ENCODE results near the gene HOXC9.

DNA sequence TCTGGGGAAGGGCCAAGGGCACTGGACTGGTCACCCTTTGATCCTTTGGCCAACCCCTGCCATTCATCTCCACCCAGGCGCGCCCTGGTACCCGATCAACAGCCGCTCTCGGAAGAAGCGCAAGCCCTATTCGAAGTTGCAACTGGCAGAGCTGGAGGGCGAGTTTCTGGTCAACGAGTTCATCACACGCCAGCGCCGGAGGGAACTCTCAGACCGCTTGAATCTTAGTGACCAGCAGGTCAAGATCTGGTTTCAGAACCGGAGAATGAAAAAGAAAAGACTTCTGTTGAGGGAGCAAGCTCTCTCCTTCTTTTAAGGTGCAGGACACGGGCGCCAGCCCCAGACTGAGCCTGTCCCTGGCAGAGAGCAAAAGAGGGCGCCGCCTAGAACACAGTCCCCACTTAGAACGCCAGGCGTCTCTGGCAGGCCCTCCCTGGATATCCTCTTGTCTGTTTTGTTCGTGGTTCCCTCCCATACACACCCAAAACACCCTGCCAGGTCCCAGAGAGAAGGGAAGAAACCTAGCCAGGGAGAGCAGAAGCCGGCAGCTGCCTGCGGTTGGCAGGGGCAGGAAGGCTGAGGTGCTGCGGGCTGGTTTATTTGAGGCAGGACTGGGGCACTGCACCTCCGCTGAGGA lies 43.6 kb upstream of the HOXC9 start:
- TF ChIP-seq, protein P1, sequence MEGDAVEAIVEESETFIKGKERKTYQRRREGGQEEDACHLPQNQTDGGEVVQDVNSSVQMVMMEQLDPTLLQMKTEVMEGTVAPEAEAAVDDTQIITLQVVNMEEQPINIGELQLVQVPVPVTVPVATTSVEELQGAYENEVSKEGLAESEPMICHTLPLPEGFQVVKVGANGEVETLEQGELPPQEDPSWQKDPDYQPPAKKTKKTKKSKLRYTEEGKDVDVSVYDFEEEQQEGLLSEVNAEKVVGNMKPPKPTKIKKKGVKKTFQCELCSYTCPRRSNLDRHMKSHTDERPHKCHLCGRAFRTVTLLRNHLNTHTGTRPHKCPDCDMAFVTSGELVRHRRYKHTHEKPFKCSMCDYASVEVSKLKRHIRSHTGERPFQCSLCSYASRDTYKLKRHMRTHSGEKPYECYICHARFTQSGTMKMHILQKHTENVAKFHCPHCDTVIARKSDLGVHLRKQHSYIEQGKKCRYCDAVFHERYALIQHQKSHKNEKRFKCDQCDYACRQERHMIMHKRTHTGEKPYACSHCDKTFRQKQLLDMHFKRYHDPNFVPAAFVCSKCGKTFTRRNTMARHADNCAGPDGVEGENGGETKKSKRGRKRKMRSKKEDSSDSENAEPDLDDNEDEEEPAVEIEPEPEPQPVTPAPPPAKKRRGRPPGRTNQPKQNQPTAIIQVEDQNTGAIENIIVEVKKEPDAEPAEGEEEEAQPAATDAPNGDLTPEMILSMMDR (IDR thresholded peaks at IDR 0.05), result no peak
- TF ChIP-seq POLR2A (IDR thresholded peaks at IDR 0.05), result no peak
